Colon (tissue), 2 donors: ENCODE results near the gene GUCY2D.
"Not testable (repeated sequence)": the region's sequence is repeated elsewhere in the genome, so short reads cannot be mapped to it uniquely, and the experiment has no call there.

ENCODE experiments used
- FAIRE-seq: peaks from 2 replicates; lab custom pipeline; 2012; peaks lifted over from hg19 to GRCh38; lab: Jason Lieb, UNC
- donor health status: control.
- donor health status: control.

Gene GUCY2D

DNA sequence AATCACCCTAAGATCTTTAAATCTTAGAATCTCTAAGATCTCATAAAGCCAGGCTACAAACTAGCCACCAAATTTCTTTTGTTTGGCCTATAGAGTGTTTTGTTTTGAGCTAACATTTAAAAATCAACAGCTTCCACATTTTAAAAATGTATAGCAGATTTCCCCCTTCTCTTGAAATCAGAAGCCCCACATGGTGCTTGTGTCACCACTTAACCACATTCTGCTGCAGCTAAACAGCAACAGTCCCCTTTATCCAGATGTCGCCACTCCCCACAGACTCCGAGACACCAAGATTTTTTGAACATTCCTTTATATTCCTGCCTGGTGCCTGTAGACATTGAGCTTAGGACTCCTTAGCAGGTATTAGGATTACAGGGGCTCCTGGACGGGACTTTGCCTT, 16.0 kb downstream of the GUCY2D start:
- FAIRE-seq: no peak

- no peak for FAIRE-seq
These were observed 16.8 kb downstream of the GUCY2D start for GRCh38 chr17:8019166-8019565.

DNA sequence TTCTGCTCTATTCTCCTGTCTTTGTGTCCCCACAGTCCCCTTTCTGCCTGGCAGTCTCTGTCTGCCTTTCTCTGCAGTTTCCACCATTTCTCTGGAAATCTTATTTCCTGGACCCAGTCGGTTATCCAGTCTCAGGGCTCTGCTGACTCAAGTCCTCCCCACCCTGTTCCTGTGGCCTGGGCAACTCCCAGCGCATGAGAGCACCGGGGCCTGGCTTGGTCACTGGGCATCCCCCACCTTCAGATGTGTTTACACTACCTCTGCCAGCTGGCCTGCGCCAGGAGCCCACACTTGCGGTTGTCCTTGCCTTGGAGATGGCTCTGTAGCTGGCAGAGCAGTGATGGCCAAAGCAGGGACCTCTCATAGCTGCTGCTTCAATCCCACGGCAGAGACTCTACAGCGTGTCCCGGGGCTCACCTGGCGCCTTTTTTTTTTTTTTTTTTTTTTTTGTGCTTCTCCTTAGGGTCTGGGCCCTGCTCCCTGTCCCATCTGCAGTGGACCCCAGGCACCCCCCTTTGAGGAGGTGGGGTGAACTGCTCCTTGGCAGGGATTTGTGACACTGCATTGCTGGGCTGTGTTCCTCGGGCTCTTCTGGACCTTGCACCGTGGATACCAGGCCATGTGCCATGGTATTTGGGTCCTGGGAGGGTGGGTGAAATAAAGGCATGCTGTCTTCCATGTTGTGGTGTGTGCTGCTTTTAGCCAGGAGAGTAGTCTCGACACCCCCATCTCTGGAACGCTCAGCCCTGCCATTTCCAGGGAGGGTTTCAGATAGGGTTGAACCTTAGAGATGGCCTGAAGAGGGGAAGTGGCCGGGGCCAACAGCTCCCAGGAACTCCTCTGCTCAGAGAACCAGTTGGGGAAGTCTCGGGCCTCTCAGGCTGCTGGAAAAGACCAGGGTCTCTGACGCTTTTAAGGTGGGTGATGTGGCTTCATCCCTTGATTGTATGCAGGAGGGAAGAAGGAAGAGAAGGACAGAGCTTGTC, 17.5 kb downstream of the GUCY2D start:
- no peak for FAIRE-seq

DNA sequence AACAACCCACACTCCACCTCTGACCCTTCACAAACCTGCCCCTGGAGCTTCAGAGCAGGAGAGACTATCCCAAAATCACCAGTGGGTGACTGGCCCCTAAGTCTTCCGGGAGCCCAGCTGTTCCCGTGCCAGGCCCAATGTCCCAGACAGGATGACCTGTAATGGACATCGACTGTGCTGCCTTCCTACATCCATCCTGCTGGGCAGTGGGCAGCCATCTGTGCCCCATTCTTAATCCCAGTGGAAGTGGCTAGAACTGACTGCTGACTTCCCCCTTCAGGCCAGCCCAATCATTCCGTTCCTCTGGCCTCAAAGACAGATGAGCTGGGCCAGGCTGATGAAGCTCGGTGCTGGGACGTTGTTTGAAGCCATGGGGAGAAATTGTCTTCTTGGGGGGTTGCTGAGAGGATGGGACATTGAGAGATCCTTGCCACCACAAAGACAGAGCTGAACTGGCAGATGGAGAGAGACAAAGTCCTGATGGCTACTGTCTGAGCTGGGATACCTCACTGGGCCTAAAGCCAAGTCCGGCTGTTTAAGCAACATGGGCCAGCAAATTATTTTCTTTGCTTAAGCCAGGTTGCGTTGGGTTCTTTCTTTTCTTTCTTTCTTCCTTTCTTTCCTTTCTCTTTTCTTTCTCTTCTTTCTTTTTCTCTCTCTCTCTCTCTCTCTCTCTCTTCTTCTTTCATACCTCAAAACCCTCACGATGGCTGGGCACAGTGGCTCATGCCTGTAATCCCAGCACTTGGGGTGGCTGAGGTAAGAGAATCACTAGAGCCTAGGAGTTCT, 18.6 kb downstream of the GUCY2D start:
- FAIRE-seq: no peak

DNA sequence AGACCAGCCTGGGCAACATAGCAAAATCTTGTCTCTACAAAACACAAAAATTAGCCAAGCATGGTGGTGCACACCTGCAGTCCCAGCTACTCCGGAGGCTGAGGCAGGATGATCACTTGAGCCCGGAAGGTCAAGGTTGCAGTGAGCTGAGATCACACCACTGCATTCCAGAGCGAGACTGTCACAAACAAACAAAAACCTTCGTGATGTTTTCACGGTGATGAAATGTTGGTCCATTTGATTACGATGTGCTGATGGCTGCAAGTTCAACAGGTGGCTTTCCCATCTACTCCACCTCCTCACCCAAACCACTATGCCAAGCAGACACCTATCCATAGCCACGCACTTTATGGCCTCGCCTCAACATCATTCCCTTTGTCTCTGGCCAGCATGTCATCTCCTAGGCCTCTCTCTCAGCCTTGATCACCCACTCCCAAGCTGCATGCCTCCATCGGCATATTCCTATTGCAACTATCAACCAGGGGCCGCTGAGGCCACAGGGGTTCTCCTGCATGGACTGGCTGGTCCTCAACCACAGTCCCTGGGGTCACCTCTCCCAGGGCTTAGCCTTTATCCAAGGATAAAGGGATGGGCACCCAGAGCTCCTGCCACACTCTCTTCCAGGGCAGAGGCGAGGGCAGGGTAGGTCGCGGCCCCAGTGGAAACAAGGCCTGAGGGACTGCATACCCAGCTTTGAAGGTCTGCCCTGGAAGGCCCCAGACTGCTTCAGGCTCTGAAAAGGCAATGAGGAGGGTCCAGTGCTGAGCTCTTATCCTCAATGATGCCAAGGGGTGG, 19.3 kb downstream of the GUCY2D start:
- FAIRE-seq: no peak

- FAIRE-seq: no peak
These were observed 20.1 kb downstream of the GUCY2D start for GRCh38 chr17:8022360-8023003.

DNA sequence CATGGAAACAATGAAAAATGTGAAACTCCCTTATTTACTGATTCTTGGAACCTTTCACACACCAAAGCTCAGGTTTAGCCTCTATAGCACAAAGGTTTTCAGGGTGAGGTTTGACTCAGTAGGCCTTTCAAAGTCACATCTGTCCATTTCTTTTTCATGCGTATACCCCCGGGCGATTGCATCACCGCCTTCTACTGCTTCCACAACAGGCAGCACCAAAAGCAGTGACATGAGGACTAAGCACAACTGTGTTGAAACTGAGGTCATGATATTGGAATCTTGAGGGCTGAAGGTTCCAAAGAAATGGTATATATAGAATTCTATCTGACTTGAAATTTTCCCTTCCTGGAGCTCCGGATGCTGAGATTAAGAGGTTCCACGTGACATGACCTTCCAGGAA, 21.7 kb downstream of the GUCY2D start:
- not testable (repeated sequence) for FAIRE-seq

DNA sequence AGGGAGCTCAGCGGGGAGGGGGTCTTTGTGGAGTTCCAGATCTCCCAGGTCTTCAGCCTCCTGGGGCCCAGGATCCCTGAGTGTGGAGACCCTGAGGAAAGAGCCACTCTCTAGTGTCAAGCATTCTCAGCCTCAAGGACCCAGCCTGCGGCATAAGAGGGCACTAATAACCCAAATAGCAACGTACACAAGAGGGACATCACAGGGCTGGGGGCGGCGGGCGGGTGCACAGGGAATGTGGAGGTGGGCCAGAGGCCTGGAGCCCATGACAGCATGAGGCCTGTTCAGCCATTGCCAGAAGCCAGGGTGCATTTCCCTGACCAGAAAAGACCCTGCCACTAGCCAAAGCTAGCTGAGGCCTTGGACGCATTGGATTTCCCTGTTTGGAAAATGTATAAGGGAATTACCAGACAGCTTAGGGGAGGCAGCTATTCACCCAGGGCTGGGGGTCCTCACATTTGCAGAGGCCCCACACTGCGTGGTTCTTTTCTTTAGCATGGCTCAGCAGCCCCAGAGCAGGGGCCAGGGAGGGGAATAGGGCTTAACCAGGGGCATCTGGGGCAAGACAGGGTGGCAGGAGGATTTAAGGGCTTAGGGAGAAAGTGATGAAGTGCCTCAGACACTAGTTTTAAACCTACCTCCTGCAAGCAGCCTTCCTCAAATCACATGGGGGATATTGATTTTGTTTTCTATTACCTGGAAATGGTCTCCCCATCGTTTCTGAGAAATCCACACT, 22.9 kb downstream of the GUCY2D start:
- no peak for FAIRE-seq

DNA sequence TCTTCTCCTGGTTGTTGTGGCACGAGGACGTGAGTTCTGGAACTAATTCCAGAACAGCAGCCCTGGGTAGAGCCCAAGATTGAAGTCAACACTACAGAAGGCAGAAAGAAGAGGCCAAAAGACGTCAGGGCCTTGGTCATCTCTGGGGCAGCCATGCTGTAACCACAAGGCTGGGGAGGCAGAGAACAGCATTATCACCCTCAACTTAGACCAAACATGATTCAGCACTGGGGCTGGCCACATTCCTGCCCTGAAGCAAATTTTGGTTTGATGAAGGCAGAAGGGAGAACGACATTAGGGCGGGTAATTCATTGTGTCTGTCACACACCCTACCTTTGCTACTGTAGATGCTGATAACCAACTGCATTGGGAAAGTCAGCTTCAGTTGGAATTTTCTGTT, 26.7 kb downstream of the GUCY2D start:
- no peak for FAIRE-seq

DNA sequence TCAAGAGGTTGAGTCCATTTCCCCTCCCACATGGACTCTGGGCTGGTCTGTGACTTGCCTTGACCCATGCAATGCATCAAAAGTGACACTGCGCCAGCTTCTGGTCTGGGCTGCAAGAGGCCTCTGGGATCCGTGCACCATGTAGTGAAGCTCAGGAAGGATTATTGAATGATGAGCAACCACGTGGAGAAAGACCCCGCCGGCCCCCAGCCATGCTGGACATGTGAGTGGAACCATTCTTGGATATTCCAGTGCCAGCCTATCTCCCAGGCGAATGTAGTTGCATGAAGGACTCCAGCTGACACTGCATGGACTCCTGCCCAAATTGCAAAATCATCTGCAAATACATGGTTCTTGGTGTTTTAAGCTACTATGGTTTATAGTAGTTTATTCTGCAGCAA, 28.8 kb downstream of the GUCY2D start:
- no peak for FAIRE-seq

GRCh38 chr17:8031950-8032349, 29.5 kb downstream of the GUCY2D start:
- no peak for FAIRE-seq

DNA sequence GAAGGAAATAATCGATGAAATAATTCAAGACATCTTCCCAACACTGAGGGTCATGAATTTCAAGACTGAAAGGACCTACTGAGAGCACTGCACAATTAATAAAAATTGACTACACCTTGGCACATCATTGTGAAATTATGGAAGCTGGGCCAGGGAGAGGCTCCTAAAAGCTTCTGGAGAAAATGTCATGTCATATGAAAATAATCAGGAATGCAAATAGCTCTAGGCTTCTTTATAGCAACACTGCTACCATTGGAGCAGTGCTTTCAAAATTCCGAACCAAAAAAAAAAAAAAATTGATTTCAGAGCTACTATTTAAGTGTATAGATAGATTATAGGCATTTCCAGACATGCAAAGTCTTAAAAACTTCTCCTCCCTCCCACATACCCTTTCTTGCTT, 30.0 kb downstream of the GUCY2D start:
- FAIRE-seq: no peak

DNA sequence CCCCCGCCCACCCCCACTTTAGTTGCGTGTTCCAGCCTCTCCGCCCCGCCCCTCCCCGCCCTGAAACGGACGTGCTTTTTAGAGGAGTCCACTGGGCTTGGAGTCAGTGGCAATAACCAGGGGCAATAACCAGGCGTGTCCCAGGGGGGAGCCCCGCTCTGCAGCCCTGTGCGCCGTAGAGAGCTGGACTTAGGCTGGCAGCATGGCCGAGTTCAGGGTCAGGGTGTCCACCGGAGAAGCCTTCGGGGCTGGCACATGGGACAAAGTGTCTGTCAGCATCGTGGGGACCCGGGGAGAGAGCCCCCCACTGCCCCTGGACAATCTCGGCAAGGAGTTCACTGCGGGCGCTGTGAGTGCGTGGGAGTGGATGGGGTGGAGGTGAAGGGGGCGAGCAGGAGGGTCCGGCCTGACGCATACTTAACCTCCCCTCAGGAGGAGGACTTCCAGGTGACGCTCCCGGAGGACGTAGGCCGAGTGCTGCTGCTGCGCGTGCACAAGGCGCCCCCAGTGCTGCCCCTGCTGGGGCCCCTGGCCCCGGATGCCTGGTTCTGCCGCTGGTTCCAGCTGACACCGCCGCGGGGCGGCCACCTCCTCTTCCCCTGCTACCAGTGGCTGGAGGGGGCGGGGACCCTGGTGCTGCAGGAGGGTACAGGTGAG, 36.7 kb downstream of the GUCY2D start, which contains the start of gene ALOX15B:
Gene ALOX15B (plus strand): TSS at position 106 of the 657 bp plus-strand sequence. CDS start 97 bp downstream, at position 203.
- no peak for FAIRE-seq

- no peak for FAIRE-seq
These were observed 37.3 kb downstream of the GUCY2D start for GRCh38 chr17:8039611-8040168.

- no peak for FAIRE-seq
These were observed 39.0 kb downstream of the GUCY2D start for GRCh38 chr17:8041249-8041928.

GRCh38 chr17:8041979-8042378, 39.6 kb downstream of the GUCY2D start:
- FAIRE-seq: no peak

GRCh38 chr17:8044819-8045810, 42.7 kb downstream of the GUCY2D start:
- no peak for FAIRE-seq

GRCh38 chr17:8046306-8046928, 44.0 kb downstream of the GUCY2D start:
- no peak for FAIRE-seq
